Ureter (tissue), 1 donor: Measurements from ENCODE around the gene NOP16. TPM values are rescaled to one million over a fixed set of nuclear protein-coding genes. Genes with fewer than 3 reads are reported as not detected.

Experiments used
- DNase-seq: peaks from one replicate; pipeline ENCODE4 v3.0.0-alpha.2; 2020; ENCODE audit warnings: low spot score
- total RNA-seq: library from RNA; stranded (reverse); gene quantifications from one replicate; pipeline ENCODE4 v1.2.4, GENCODE V29; 2023
- donor health status: DM: yes; HTN: yes; CAD: no.

The NOP16 gene
- total RNA-seq, 1 donor from 2014 or later = 26.6 TPM

- no peak for DNase-seq
Observed at GRCh38 chr5:176386491-176386890, 1.9 kb downstream of the NOP16 start.

GRCh38 chr5:176384991-176385390 is 3.4 kb downstream of the NOP16 start:
- DNase-seq = no peak

- DNase-seq = no peak
Observed at GRCh38 chr5:176384366-176384930, 4.0 kb downstream of the NOP16 start.

- no peak for DNase-seq
Observed at GRCh38 chr5:176383961-176384360, 4.4 kb downstream of the NOP16 start.

- no peak for DNase-seq
Observed at GRCh38 chr5:176383248-176383905, 5.0 kb downstream of the NOP16 start.

GRCh38 chr5:176382721-176383120 is 5.7 kb downstream of the NOP16 start:
- no peak for DNase-seq

- no peak for DNase-seq
Observed at GRCh38 chr5:176381979-176382378, 6.4 kb downstream of the NOP16 start.

GRCh38 chr5:176381423-176381822 is 7.0 kb downstream of the NOP16 start:
- no peak for DNase-seq

GRCh38 chr5:176379881-176380280 is 8.5 kb downstream of the NOP16 start:
- no peak for DNase-seq

GRCh38 chr5:176373100-176373818 is 15.1 kb downstream of the NOP16 start:
- no peak for DNase-seq

- no peak for DNase-seq
Observed at GRCh38 chr5:176371621-176372539, 16.5 kb downstream of the NOP16 start.

GRCh38 chr5:176369934-176370711 is 18.3 kb downstream of the NOP16 start:
- DNase-seq = no peak

- no peak for DNase-seq
Observed at GRCh38 chr5:176368726-176369125, 19.7 kb downstream of the NOP16 start.

GRCh38 chr5:176366232-176366894 is 22.0 kb downstream of the NOP16 start:
- DNase-seq = no peak

GRCh38 chr5:176365351-176366231 is 22.8 kb downstream of the NOP16 start, which contains the start of gene ARL10:
Gene ARL10, plus strand, starts transcription at chr5:176365487. Its CDS starts 77 bp downstream, at chr5:176365564.
- no peak for DNase-seq

GRCh38 chr5:176364765-176365350 is 23.5 kb downstream of the NOP16 start:
- peak; percentile 55 for DNase-seq

- DNase-seq = no peak
Observed at GRCh38 chr5:176362233-176362490, 26.2 kb downstream of the NOP16 start.

- peak; percentile 94 for DNase-seq
Observed at GRCh38 chr5:176361437-176362232, 26.8 kb downstream of the NOP16 start, which contains the start of gene KIAA1191. Gene KIAA1191, minus strand, starts transcription at chr5:176361764. Its CDS starts 2,256 bp downstream, at chr5:176359508.
